ENCODE measurements around the gene ELF4.

Gene ELF4

GRCh38 chrX:130120746-130121504, 10.6 kb upstream of the ELF4 start (continued):
- TF ChIP-seq ZNF692 (tag by site-specific recombination; IDR thresholded peaks at IDR 0.05), result no peak
- no peak for TF ChIP-seq ZNF777 (tag by site-specific recombination; IDR thresholded peaks at IDR 0.05; ENCODE audit: borderline replicate concordance)
- TF ChIP-seq, protein P1, sequence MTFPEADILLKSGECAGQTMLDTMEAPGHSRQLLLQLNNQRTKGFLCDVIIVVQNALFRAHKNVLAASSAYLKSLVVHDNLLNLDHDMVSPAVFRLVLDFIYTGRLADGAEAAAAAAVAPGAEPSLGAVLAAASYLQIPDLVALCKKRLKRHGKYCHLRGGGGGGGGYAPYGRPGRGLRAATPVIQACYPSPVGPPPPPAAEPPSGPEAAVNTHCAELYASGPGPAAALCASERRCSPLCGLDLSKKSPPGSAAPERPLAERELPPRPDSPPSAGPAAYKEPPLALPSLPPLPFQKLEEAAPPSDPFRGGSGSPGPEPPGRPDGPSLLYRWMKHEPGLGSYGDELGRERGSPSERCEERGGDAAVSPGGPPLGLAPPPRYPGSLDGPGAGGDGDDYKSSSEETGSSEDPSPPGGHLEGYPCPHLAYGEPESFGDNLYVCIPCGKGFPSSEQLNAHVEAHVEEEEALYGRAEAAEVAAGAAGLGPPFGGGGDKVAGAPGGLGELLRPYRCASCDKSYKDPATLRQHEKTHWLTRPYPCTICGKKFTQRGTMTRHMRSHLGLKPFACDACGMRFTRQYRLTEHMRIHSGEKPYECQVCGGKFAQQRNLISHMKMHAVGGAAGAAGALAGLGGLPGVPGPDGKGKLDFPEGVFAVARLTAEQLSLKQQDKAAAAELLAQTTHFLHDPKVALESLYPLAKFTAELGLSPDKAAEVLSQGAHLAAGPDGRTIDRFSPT (tag by site-specific recombination; IDR thresholded peaks at IDR 0.05), result no peak
- no peak for TF ChIP-seq ZFP69B (tag by site-specific recombination; IDR thresholded peaks at IDR 0.05)
- TF ChIP-seq ZNF302 (tag by site-specific recombination; IDR thresholded peaks at IDR 0.05; ENCODE audit: low read depth), result no peak
- TF ChIP-seq ZNF791 (tag by site-specific recombination; IDR thresholded peaks at IDR 0.05), result no peak
- TF ChIP-seq ZNF248 (tag by site-specific recombination; IDR thresholded peaks at IDR 0.05), result no peak
- no peak for TF ChIP-seq ZNF623 (tag by site-specific recombination; IDR thresholded peaks at IDR 0.05)
- no peak for TF ChIP-seq KLF10 (tag by site-specific recombination; IDR thresholded peaks at IDR 0.05)
- TF ChIP-seq ZNF488 (tag by site-specific recombination; IDR thresholded peaks at IDR 0.05), result no peak
- TF ChIP-seq FEZF1 (tag by site-specific recombination; IDR thresholded peaks at IDR 0.05), result no peak
- TF ChIP-seq, protein P2, sequence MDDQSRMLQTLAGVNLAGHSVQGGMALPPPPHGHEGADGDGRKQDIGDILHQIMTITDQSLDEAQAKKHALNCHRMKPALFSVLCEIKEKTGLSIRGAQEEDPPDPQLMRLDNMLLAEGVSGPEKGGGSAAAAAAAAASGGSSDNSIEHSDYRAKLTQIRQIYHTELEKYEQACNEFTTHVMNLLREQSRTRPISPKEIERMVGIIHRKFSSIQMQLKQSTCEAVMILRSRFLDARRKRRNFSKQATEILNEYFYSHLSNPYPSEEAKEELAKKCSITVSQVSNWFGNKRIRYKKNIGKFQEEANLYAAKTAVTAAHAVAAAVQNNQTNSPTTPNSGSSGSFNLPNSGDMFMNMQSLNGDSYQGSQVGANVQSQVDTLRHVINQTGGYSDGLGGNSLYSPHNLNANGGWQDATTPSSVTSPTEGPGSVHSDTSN (CRISPR knock-in tag; IDR thresholded peaks at IDR 0.05), result no peak
- TF ChIP-seq, protein P3, sequence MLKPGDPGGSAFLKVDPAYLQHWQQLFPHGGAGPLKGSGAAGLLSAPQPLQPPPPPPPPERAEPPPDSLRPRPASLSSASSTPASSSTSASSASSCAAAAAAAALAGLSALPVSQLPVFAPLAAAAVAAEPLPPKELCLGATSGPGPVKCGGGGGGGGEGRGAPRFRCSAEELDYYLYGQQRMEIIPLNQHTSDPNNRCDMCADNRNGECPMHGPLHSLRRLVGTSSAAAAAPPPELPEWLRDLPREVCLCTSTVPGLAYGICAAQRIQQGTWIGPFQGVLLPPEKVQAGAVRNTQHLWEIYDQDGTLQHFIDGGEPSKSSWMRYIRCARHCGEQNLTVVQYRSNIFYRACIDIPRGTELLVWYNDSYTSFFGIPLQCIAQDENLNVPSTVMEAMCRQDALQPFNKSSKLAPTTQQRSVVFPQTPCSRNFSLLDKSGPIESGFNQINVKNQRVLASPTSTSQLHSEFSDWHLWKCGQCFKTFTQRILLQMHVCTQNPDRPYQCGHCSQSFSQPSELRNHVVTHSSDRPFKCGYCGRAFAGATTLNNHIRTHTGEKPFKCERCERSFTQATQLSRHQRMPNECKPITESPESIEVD (tag by site-specific recombination; IDR thresholded peaks at IDR 0.05), result no peak
- no peak for TF ChIP-seq ZNF24 (tag by site-specific recombination; IDR thresholded peaks at IDR 0.05)
- TF ChIP-seq HOXC10 (CRISPR knock-in tag; IDR thresholded peaks at IDR 0.05), result no peak
- no peak for TF ChIP-seq ZNF670 (tag by site-specific recombination; IDR thresholded peaks at IDR 0.05; ENCODE audit: low read depth)
- TF ChIP-seq SCRT2 (tag by site-specific recombination; IDR thresholded peaks at IDR 0.05), result no peak
- TF ChIP-seq, protein P4, sequence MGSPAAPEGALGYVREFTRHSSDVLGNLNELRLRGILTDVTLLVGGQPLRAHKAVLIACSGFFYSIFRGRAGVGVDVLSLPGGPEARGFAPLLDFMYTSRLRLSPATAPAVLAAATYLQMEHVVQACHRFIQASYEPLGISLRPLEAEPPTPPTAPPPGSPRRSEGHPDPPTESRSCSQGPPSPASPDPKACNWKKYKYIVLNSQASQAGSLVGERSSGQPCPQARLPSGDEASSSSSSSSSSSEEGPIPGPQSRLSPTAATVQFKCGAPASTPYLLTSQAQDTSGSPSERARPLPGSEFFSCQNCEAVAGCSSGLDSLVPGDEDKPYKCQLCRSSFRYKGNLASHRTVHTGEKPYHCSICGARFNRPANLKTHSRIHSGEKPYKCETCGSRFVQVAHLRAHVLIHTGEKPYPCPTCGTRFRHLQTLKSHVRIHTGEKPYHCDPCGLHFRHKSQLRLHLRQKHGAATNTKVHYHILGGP (tag by site-specific recombination; IDR thresholded peaks at IDR 0.05), result no peak
- no peak for TF ChIP-seq ZNF707 (tag by site-specific recombination; IDR thresholded peaks at IDR 0.05)
- no peak for TF ChIP-seq ZNF768 (tag by site-specific recombination; IDR thresholded peaks at IDR 0.05)
- no peak for TF ChIP-seq TSHZ1 (tag by site-specific recombination; IDR thresholded peaks at IDR 0.05; ENCODE audit: borderline replicate concordance)
- TF ChIP-seq, protein P5, sequence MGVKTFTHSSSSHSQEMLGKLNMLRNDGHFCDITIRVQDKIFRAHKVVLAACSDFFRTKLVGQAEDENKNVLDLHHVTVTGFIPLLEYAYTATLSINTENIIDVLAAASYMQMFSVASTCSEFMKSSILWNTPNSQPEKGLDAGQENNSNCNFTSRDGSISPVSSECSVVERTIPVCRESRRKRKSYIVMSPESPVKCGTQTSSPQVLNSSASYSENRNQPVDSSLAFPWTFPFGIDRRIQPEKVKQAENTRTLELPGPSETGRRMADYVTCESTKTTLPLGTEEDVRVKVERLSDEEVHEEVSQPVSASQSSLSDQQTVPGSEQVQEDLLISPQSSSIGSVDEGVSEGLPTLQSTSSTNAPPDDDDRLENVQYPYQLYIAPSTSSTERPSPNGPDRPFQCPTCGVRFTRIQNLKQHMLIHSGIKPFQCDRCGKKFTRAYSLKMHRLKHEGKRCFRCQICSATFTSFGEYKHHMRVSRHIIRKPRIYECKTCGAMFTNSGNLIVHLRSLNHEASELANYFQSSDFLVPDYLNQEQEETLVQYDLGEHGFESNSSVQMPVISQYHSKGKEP (tag by site-specific recombination; IDR thresholded peaks at IDR 0.05), result no peak
- TF ChIP-seq ZBTB7A (tag by site-specific recombination; IDR thresholded peaks at IDR 0.05; ENCODE audit: low read depth), result no peak
- TF ChIP-seq ZNF112 (tag by site-specific recombination; IDR thresholded peaks at IDR 0.05), result no peak
- TF ChIP-seq ZBTB21 (tag by site-specific recombination; IDR thresholded peaks at IDR 0.05), result no peak
- TF ChIP-seq ZNF555 (tag by site-specific recombination; conservative IDR thresholded peaks at IDR 0.05), result no peak
